ENCODE data around the gene TTLL13.

GRCh38 chr15:90232941-90233386 lies 16.4 kb upstream of the TTLL13 start:
- TF ChIP-seq CTCF (IDR thresholded peaks at IDR 0.05; ENCODE audit: low read length) (peak; percentile 48), EZH2 (optimal IDR thresholded peaks at IDR 0.05; ENCODE audit: low read depth, low read length) (no peak)
